GM10266 (cell line): ENCODE measurements around the gene SULT2B1.

Experiments
- DNase-seq: peaks from one replicate; pipeline ENCODE4 v3.0.0; 2012; ENCODE audit errors: extremely low spot score
- TF ChIP-seq, protein P1 (sequence below): IDR thresholded peaks from 2 replicates; pipeline ENCODE4 v1.5.1; 2012; ENCODE audit warnings: mild to moderate bottlenecking, low read depth; ENCODE audit not compliant: control insufficient read depth, insufficient read depth; ENCODE audit errors: missing control alignments

SULT2B1 gene

DNA sequence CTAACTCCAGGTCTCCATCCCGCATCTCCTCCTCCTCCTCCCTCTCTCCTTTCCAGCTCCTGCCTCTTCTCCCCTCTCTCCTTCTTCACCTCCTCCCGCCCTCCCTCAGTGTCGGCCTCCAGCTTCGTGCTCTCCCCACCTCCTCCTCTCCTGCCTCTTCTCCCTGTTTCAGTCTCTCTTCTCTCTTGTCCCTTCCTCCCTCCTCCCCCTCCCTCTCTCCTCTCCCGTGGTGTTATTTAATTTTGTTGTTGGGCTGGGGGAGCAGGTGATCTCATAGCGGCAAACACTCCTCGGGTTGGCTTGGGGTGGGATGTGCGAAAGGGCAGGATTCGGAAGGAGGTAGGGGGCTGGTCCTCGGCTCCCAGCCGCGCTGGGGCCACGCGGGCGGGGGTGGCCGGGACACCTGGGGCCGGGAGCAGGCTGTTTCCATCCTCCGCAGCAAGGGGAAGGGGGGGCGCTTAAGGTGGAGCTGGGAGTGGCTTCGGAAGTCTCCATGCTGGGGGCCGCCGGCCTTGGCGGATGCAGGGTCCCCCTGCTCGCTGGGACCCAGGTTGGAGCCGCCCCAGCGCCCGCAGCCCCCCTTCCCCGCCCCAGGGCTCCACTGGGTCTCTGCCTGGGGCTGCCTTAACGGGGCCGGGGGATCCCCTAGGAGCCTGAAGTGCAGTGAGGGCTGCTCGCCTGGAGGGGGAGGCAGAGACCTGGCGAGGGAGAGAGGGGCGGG, 94.2 kb downstream of the SULT2B1 start, which contains the start of gene CA11:
Gene CA11 (minus strand): TSS at position 187 of the 721 bp plus-strand sequence. CDS start 555 bp downstream, outside the sequence.
- peak; percentile 90 for DNase-seq
- TF ChIP-seq, protein P1, sequence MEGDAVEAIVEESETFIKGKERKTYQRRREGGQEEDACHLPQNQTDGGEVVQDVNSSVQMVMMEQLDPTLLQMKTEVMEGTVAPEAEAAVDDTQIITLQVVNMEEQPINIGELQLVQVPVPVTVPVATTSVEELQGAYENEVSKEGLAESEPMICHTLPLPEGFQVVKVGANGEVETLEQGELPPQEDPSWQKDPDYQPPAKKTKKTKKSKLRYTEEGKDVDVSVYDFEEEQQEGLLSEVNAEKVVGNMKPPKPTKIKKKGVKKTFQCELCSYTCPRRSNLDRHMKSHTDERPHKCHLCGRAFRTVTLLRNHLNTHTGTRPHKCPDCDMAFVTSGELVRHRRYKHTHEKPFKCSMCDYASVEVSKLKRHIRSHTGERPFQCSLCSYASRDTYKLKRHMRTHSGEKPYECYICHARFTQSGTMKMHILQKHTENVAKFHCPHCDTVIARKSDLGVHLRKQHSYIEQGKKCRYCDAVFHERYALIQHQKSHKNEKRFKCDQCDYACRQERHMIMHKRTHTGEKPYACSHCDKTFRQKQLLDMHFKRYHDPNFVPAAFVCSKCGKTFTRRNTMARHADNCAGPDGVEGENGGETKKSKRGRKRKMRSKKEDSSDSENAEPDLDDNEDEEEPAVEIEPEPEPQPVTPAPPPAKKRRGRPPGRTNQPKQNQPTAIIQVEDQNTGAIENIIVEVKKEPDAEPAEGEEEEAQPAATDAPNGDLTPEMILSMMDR, result peak; percentile 95

- no peak for DNase-seq
- TF ChIP-seq, protein P1, result no peak
These were observed 94.8 kb downstream of the SULT2B1 start for GRCh38 chr19:48646722-48647216.

- TF ChIP-seq, protein P1, result no peak
- no peak for DNase-seq
These were observed 96.2 kb downstream of the SULT2B1 start for GRCh38 chr19:48648134-48648533.
